Measurements from ENCODE around the gene EVI2B. TPM values are rescaled to one million over a fixed set of nuclear protein-coding genes. Genes with fewer than 3 reads are reported as not detected.
A peak's percentile ranks its signal among the peaks of the same experiment; 100 is the strongest.
"Not testable (repeated sequence)": the region's sequence is repeated elsewhere in the genome, so short reads cannot be mapped to it uniquely, and the experiment has no call there.

The EVI2B gene
- total and polyA plus RNA-seq, 4 donors, result 2.8 to 5.8 (median 3.7) TPM

DNA sequence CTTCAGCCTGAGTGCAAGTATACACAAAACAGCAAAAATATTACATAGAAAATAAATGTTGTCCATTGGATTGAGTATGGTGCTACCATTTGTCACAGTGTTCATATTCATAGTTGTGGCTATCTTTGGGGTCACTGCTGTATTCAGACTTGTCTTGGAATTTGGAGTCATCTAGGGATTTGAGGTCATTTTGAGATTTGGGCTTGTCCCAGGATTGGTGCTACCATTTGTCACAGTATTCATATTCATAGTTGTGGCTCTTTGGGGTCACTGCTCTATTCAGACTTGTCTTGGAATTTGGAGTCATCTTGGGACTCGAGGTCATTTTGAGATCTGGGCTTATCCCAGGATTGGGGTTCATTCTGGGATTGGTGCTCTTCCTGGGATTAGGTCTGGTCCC lies 41.6 kb downstream of the EVI2B start (continued):
- TF ChIP-seq, protein P1, sequence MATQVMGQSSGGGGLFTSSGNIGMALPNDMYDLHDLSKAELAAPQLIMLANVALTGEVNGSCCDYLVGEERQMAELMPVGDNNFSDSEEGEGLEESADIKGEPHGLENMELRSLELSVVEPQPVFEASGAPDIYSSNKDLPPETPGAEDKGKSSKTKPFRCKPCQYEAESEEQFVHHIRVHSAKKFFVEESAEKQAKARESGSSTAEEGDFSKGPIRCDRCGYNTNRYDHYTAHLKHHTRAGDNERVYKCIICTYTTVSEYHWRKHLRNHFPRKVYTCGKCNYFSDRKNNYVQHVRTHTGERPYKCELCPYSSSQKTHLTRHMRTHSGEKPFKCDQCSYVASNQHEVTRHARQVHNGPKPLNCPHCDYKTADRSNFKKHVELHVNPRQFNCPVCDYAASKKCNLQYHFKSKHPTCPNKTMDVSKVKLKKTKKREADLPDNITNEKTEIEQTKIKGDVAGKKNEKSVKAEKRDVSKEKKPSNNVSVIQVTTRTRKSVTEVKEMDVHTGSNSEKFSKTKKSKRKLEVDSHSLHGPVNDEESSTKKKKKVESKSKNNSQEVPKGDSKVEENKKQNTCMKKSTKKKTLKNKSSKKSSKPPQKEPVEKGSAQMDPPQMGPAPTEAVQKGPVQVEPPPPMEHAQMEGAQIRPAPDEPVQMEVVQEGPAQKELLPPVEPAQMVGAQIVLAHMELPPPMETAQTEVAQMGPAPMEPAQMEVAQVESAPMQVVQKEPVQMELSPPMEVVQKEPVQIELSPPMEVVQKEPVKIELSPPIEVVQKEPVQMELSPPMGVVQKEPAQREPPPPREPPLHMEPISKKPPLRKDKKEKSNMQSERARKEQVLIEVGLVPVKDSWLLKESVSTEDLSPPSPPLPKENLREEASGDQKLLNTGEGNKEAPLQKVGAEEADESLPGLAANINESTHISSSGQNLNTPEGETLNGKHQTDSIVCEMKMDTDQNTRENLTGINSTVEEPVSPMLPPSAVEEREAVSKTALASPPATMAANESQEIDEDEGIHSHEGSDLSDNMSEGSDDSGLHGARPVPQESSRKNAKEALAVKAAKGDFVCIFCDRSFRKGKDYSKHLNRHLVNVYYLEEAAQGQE (IDR thresholded peaks at IDR 0.05), result no peak

DNA sequence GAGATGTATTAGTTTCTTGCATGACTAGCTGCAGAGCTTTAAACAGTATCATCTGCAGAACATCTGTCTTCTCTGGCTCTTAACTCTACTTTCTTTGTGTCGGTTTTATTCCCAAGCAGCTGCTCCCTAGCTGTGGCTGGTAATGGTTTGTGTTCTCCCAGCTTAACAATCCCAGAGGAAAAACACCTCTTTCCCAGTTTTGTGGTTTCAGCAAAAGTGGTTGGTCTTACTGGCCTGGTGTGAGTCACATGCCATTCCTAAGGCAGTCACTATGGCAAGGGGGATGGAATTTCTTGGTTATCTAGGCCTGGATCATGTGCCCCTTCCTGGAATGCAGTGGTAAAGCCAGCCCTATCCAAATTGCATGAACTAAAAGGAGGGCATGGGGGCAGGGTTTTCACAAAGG lies 44.3 kb downstream of the EVI2B start:
- 81% methylated on average over 1 of the region's 1 CpG for WGBS
- TF ChIP-seq, protein P2, sequence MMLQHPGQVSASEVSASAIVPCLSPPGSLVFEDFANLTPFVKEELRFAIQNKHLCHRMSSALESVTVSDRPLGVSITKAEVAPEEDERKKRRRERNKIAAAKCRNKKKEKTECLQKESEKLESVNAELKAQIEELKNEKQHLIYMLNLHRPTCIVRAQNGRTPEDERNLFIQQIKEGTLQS (IDR thresholded peaks at IDR 0.05), result no peak
- TF ChIP-seq RXRA (IDR thresholded peaks at IDR 0.05) (no peak), JUND (IDR thresholded peaks at IDR 0.05) (no peak), TAF1 (conservative IDR thresholded peaks at IDR 0.05) (no peak), GABPA (IDR thresholded peaks at IDR 0.05 in 1 of 2, conservative IDR thresholded peaks at IDR 0.05 in 1 of 2) (no peak), NR2F2 (IDR thresholded peaks at IDR 0.05) (no peak), HNF4G (IDR thresholded peaks at IDR 0.05) (no peak)
- Histone ChIP-seq H3K4me1 (ENCODE audit: control insufficient read depth in 4 of 4, insufficient read depth in 4 of 4, low read length in 3 of 4) (peaks cover 0 to 10% (median 3%) of the 10 kb centered on the region in 4 donors), H3K9me3 (ENCODE audit: control insufficient read depth in 4 of 4, low read length in 3 of 4) (no peaks in the 10 kb centered on the region), H3K9ac (ENCODE audit: low read depth in 1 of 2, low read length in 2 of 2) (no peak overlapping the region), H3K36me3 (ENCODE audit: control insufficient read depth in 4 of 4, insufficient read depth in 3 of 4, low read depth in 1 of 4, low read length in 3 of 4) (peaks cover 0 to 23% (median 6%) of the 10 kb centered on the region in 4 donors), H3K27ac (ENCODE audit: low read depth in 1 of 2, low read length in 2 of 2) (no peak overlapping the region), H3K4me3 (ENCODE audit: low read depth in 1 of 3, low read length in 3 of 3) (no peak overlapping the region), H3K27me3 (ENCODE audit: control insufficient read depth in 4 of 4, insufficient read depth in 4 of 4, low read length in 3 of 4) (no peaks in the 10 kb centered on the region)
- no peak for DNase-seq (ENCODE audit: low spot score)

DNA sequence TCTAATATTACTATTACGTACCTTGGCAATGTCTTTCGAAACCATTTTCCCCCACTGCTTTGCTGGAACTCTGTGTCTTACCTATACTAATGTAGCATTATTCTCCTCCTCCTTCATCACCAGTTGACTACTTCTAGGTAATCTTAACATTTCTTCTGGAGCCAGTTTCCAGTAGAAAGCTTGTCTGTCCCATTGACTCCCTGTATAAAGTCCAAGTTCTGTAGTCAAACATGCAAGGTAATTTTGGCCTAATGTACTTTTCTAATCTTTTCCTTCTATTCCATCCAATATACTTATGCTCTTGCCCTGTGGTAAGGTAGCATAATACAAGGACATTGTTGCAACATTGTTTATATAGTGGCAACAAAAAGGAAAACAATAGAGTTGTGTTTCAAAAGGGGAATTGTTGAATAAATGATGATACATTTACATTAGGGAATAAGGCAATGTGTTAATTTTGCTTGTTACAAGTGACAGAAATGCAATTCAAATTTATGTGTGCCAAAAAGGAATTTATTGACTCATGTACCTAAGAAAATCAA lies 44.7 kb downstream of the EVI2B start:
- peak; percentile 16 to 20 for TF ChIP-seq HNF4A (conservative IDR thresholded peaks at IDR 0.05)
- TF ChIP-seq RXRA (IDR thresholded peaks at IDR 0.05), result no peak
- Histone ChIP-seq H3K36me3 (ENCODE audit: control insufficient read depth in 4 of 4, insufficient read depth in 3 of 4, low read depth in 1 of 4, low read length in 3 of 4) (peaks cover 0 to 23% (median 6%) of the 10 kb centered on the region in 4 donors), H3K27me3 (ENCODE audit: control insufficient read depth in 4 of 4, insufficient read depth in 4 of 4, low read length in 3 of 4) (no peaks in the 10 kb centered on the region), H3K9ac (ENCODE audit: low read depth in 1 of 2, low read length in 2 of 2) (no peak overlapping the region), H3K9me3 (ENCODE audit: control insufficient read depth in 4 of 4, low read length in 3 of 4) (no peaks in the 10 kb centered on the region), H3K4me3 (ENCODE audit: low read depth in 1 of 3, low read length in 3 of 3) (no peak overlapping the region), H3K27ac (ENCODE audit: low read depth in 1 of 2, low read length in 2 of 2) (no peak overlapping the region), H3K4me1 (ENCODE audit: control insufficient read depth in 4 of 4, insufficient read depth in 4 of 4, low read length in 3 of 4) (peaks cover 0 to 6% (median 3%) of the 10 kb centered on the region in 4 donors)
- WGBS, result 96% methylated on average over 2 of the region's 2 CpGs
- DNase-seq (ENCODE audit: low spot score), result no peak

DNA sequence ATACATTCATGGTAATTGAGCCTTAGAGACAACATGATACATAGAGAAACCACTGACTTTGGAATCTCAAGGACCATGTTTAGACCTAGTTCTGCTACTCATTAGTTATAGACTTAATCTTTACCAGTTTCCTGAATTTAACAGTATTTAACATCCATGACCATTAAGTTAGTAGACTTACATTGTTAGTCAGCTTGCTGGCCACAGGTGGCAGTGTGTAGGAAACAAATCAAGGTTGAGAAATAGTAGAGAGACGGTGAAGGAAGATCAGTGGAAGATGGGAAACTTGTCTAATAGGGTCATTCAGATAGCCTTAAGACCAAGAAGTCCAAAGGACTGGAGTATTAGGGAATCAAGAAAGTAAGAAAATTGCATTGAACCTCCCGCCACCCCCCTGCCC lies 47.8 kb downstream of the EVI2B start:
- no peak overlapping the region for H3K9ac ChIP-seq (ENCODE audit: low read depth in 1 of 2, low read length in 2 of 2)
- no peak overlapping the region for H3K27ac ChIP-seq (ENCODE audit: low read depth in 1 of 2, low read length in 2 of 2)
- H3K27me3 ChIP-seq (ENCODE audit: control insufficient read depth in 4 of 4, insufficient read depth in 4 of 4, low read length in 3 of 4), result no peaks in the 10 kb centered on the region
- 96% methylated on average over 2 of the region's 2 CpGs for WGBS
- no peaks in the 10 kb centered on the region for H3K9me3 ChIP-seq (ENCODE audit: control insufficient read depth in 4 of 4, low read length in 3 of 4)
- no peak overlapping the region for H3K4me3 ChIP-seq (ENCODE audit: low read depth in 1 of 3, low read length in 3 of 3)
- TF ChIP-seq RAD21 (IDR thresholded peaks at IDR 0.05), result peak; percentile 5 to 8
- no peak for TF ChIP-seq SP1 (IDR thresholded peaks at IDR 0.05)
- peaks cover 2 to 23% (median 9%) of the 10 kb centered on the region in 4 donors for H3K36me3 ChIP-seq (ENCODE audit: control insufficient read depth in 4 of 4, insufficient read depth in 3 of 4, low read depth in 1 of 4, low read length in 3 of 4)
- peaks cover 0 to 1% (median 0%) of the 10 kb centered on the region in 4 donors for H3K4me1 ChIP-seq (ENCODE audit: control insufficient read depth in 4 of 4, insufficient read depth in 4 of 4, low read length in 3 of 4)
- DNase-seq (ENCODE audit: low spot score), result no peak

DNA sequence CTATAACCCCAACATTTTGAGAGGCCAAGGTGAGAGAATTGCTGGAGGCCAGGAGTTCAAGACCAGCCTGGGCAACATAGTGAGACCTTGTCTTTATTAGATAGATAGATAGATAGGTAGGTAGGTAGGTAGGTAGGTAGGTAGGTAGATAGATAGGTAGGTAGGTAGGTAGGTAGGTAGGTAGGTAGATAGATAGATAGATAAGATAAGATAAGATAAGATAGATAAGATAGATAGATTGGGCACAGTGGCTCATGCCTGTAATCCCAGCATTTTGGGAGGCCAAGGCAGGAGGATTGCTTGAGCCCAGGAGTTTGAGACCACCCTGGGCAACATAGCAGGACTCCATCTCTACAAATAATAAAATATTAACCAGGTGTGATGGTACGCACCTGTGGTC lies 50.9 kb downstream of the EVI2B start:
- H3K9me3 ChIP-seq (ENCODE audit: control insufficient read depth in 4 of 4, low read length in 3 of 4); DNase-seq (ENCODE audit: low spot score); H3K27me3 ChIP-seq (ENCODE audit: control insufficient read depth in 4 of 4, insufficient read depth in 4 of 4, low read length in 3 of 4); H3K4me3 ChIP-seq (ENCODE audit: low read depth in 1 of 3, low read length in 3 of 3); H3K27ac ChIP-seq (ENCODE audit: low read depth in 1 of 2, low read length in 2 of 2); H3K4me1 ChIP-seq (ENCODE audit: control insufficient read depth in 4 of 4, insufficient read depth in 4 of 4, low read length in 3 of 4); H3K9ac ChIP-seq (ENCODE audit: low read depth in 1 of 2, low read length in 2 of 2): not testable (repeated sequence)
- 98% methylated on average over 1 of the region's 1 CpG for WGBS
- peaks cover 2 to 24% (median 7%) of the 10 kb centered on the region in 4 donors for H3K36me3 ChIP-seq (ENCODE audit: control insufficient read depth in 4 of 4, insufficient read depth in 3 of 4, low read depth in 1 of 4, low read length in 3 of 4)

Data from liver (tissue), 9 donors.